ENCODE results near the gene AOC2.

DNA sequence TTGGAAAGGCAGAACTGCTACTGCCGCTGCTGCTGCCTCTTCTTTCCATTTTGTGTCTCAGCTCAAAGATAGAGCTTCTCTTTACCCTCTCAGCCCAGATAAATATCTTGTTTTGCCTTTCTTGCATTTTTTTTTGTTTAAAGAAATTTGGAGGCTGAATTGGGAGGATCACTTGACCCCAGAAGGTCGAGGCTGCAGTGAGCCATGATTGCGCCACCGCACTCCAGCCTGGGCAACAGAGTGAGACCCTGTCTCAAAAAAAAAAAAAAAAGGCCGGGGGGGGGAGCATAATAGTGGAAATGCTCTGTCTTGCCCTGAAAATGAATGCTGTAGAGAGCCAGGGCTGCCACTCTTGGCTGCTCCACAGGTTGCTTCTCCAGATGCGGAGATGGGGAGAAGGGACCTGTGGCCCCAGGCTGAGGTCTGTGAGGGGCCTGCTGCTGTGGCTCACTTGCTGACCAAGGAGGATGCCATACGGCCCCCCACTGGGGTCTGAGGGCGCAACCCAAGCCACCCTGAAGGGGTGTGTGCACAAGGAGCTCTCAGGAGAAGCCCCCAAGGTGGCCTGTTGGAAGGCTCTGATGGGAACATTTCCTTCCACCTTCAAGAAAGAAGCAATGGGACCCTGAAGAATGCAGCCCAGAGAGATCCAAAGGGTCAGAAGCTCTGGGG lies 34.7 kb downstream of the AOC2 start:
- TF ChIP-seq, protein P1, sequence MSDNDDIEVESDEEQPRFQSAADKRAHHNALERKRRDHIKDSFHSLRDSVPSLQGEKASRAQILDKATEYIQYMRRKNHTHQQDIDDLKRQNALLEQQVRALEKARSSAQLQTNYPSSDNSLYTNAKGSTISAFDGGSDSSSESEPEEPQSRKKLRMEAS (IDR thresholded peaks at IDR 0.05): no peak
- TF ChIP-seq CTCF (IDR thresholded peaks at IDR 0.05; ENCODE audit: low read depth, low read length, missing input control) (no peak), YY1 (IDR thresholded peaks at IDR 0.05) (no peak), ZBTB33 (IDR thresholded peaks at IDR 0.05) (no peak), REST (IDR thresholded peaks at IDR 0.05) (no peak), SP1 (IDR thresholded peaks at IDR 0.05) (no peak), RXRA (IDR thresholded peaks at IDR 0.05) (no peak), GABPA (IDR thresholded peaks at IDR 0.05 in 1 of 2, conservative IDR thresholded peaks at IDR 0.05 in 1 of 2) (no peak), RAD21 (IDR thresholded peaks at IDR 0.05) (no peak), TAF1 (conservative IDR thresholded peaks at IDR 0.05) (no peak), ATF3 (IDR thresholded peaks at IDR 0.05) (no peak), FOXA1 (IDR thresholded peaks at IDR 0.05) (no peak), HNF4G (IDR thresholded peaks at IDR 0.05) (no peak), NR2F2 (IDR thresholded peaks at IDR 0.05) (no peak)

Measured in liver (tissue), 3 donors.